Natural killer cell (primary cell): ENCODE measurements around the gene TENM4. TPM values are rescaled to one million over a fixed set of nuclear protein-coding genes. Genes with fewer than 3 reads are reported as not detected.

Experiments
- ATAC-seq, 3 donors: fragments of 150-1000 bp in 2 of 3; fragments of 200-7000 bp in 1 of 3; cut with Tn5 transposase; 1 replicate in 1 of 3; 2 replicates in 2 of 3; pipeline ENCODE4 v1.10.0; 2021; ENCODE audit warnings: mild to moderate bottlenecking in 2 of 3, moderate library complexity in 2 of 3
- DNase-seq, 2 donors: peaks; one replicate each; pipeline versions ENCODE4 v3.0.0 to v3.0.0-alpha.2; 2013 to 2021; ENCODE audit warnings: mixed read lengths in 1 of 2
- H3K27ac ChIP-seq: one replicate; pipeline ENCODE4 v1.5.1; 2013; ENCODE audit warnings: mild to moderate bottlenecking, low read length
- H3K27me3 ChIP-seq: one replicate; pipeline ENCODE4 v1.6.1; 2013; ENCODE audit warnings: low read length; ENCODE audit not compliant: control insufficient read depth, insufficient read depth
- H3K36me3 ChIP-seq: one replicate; pipeline ENCODE4 v1.6.1; 2013; ENCODE audit warnings: low read length; ENCODE audit not compliant: control insufficient read depth, insufficient read depth
- H3K4me1 ChIP-seq: one replicate; pipeline ENCODE4 v1.6.1; 2013; ENCODE audit warnings: low read length; ENCODE audit not compliant: control insufficient read depth, insufficient read depth
- H3K4me3 ChIP-seq: one replicate; pipeline ENCODE4 v1.5.1; 2013; ENCODE audit warnings: low read length
- H3K9me3 ChIP-seq: one replicate; pipeline ENCODE4 v1.6.1; 2013; ENCODE audit warnings: low read length; ENCODE audit not compliant: control insufficient read depth, insufficient read depth
- H3K27ac Mint-ChIP-seq, 2 donors: one replicate each; pipeline ENCODE4 v1.8.0; 2022; ENCODE audit warnings: mild to moderate bottlenecking in 2 of 2, mixed read lengths in 2 of 2, moderate library complexity in 1 of 2
- H3K27me3 Mint-ChIP-seq, 2 donors: one replicate each; pipeline ENCODE4 v1.8.0; 2022; ENCODE audit warnings: low read depth in 2 of 2, mixed read lengths in 2 of 2
- H3K36me3 Mint-ChIP-seq: one replicate; pipeline ENCODE4 v1.8.0; 2022; ENCODE audit warnings: mixed read lengths
- H3K4me1 Mint-ChIP-seq, 2 donors: one replicate each; pipeline ENCODE4 v1.8.0; 2022; ENCODE audit warnings: mixed read lengths in 2 of 2
- H3K4me3 Mint-ChIP-seq: one replicate; pipeline ENCODE4 v1.8.0; 2022; ENCODE audit warnings: mild to moderate bottlenecking, moderate library complexity, mixed read lengths
- H3K9me3 Mint-ChIP-seq, 2 donors: one replicate each; pipeline ENCODE4 v1.8.0; 2022; ENCODE audit warnings: mixed read lengths in 2 of 2
- CTCF ChIP-seq: fragments of 200-600 bp; IDR thresholded peaks from one replicate; pipeline ENCODE4 v1.8.0; 2022; ENCODE audit warnings: antibody characterized with exemption
- WGBS: methylation state at CpG from one replicate; pipeline ENCODE4 v1.1.7; 2013; ENCODE audit warnings: missing lambda C conversion rate; ENCODE audit not compliant: insufficient coverage; 5-methylcytosine and 5-hydroxymethylcytosine counted together
- intact Hi-C: fragments of 100-400 bp; cut with micrococcal nuclease; formaldehyde crosslinking; loops from one replicate; pipeline ENCODE4 v1.14.2; 2022
- total RNA-seq, 4 donors: library from RNA; stranded (reverse); fragments of 120-200 nt in 1 of 4; gene quantifications; one replicate each; pipeline versions ENCODE4 v1.2.3 to v1.2.4, GENCODE V29; 2013 to 2022

Gene TENM4
- total RNA-seq, 3 donors from 2014 or later (not counting 1 experiment from before 2014, with no cell fraction given): 0.63 to 0.75 TPM; not detected in 1

GRCh38 chr11:78802058-78802761 is 638.6 kb downstream of the TENM4 start:
- Mint-ChIP-seq H3K4me3 (no peak overlapping the region), H3K9me3 (no peaks in the 10 kb centered on the region), H3K27ac (no peak overlapping the region), H3K36me3 (no peaks in the 10 kb centered on the region), H3K4me1 (no peaks in the 10 kb centered on the region), H3K27me3 (peaks cover 0 to 5% of the 10 kb centered on the region in 2 donors)
- intact Hi-C loops: no loop called here
- WGBS: 82% methylated on average over 11 of the region's 11 CpGs
- Histone ChIP-seq H3K27ac (no peak overlapping the region), H3K27me3 (no peaks in the 10 kb centered on the region), H3K4me1 (no peaks in the 10 kb centered on the region), H3K36me3 (no peaks in the 10 kb centered on the region), H3K9me3 (no peaks in the 10 kb centered on the region), H3K4me3 (no peak overlapping the region)
- no peak for DNase-seq
- TF ChIP-seq CTCF: no peak
- ATAC-seq: no peak

GRCh38 chr11:78801161-78801884 is 639.5 kb downstream of the TENM4 start:
- no peak for ATAC-seq

DNA sequence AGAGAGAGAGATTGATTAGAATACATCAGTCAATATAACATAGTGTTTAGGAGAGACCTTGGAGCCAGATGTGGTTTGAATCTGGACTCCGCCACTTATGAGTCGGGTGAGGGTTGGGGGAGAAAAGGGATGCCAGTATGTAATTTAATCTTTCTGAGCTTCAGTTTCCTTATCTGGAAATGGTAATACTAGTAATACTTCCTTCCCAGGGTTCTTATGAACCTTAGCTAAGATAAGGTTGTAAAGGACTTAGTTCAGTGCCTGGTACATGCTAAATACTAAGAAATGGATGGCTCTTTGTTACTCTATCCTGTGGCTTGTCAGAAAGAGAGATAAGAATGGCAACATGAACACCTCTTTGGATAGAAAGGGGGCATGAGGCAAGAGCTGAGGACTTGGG is 640.1 kb downstream of the TENM4 start:
- Mint-ChIP-seq H3K9me3 (no peaks in the 10 kb centered on the region), H3K36me3 (no peaks in the 10 kb centered on the region), H3K27me3 (peaks cover 0 to 5% of the 10 kb centered on the region in 2 donors), H3K27ac (no peak overlapping the region), H3K4me3 (no peak overlapping the region), H3K4me1 (no peaks in the 10 kb centered on the region)
- no peaks in the 10 kb centered on the region for H3K9me3 ChIP-seq
- TF ChIP-seq CTCF: no peak
- H3K27me3 ChIP-seq: no peaks in the 10 kb centered on the region
- H3K27ac ChIP-seq: no peak overlapping the region
- H3K36me3 ChIP-seq: no peaks in the 10 kb centered on the region
- no peak for ATAC-seq
- intact Hi-C loops: no loop called here
- H3K4me1 ChIP-seq: no peaks in the 10 kb centered on the region
- WGBS: 100% methylated on average over 2 of the region's 2 CpGs
- DNase-seq: no peak
- no peak overlapping the region for H3K4me3 ChIP-seq

More at GRCh38 chr11:78801161-78801884, 639.5 kb downstream of the TENM4 start:
- Mint-ChIP-seq H3K9me3 (no peaks in the 10 kb centered on the region), H3K36me3 (no peaks in the 10 kb centered on the region), H3K4me3 (no peak overlapping the region), H3K27ac (no peak overlapping the region), H3K4me1 (no peaks in the 10 kb centered on the region), H3K27me3 (peaks cover 0 to 5% of the 10 kb centered on the region in 2 donors)
- no peaks in the 10 kb centered on the region for H3K9me3 ChIP-seq
- H3K27me3 ChIP-seq: no peaks in the 10 kb centered on the region
- H3K4me1 ChIP-seq: no peaks in the 10 kb centered on the region
- H3K27ac ChIP-seq: no peak overlapping the region
- no peak for DNase-seq
- WGBS: 14% methylated on average over 2 of the region's 3 CpGs
- intact Hi-C loops: no loop called here
- no peak for TF ChIP-seq CTCF
- H3K36me3 ChIP-seq: no peaks in the 10 kb centered on the region
- H3K4me3 ChIP-seq: no peak overlapping the region
